HG03432 (cell line): ENCODE measurements around the gene GMPPA.

ENCODE experiments used
- ATAC-seq: cut with Tn5 transposase; IDR thresholded peaks from one replicate; pipeline ENCODE4 v1.9.1; 2021; ENCODE audit warnings: mild to moderate bottlenecking, moderate library complexity; ENCODE audit not compliant: unreplicated experiment

The GMPPA gene

GRCh38 chr2:219501849-219502248 is 3.2 kb downstream of the GMPPA start:
- ATAC-seq: no peak

- ATAC-seq: no peak
Measured at GRCh38 chr2:219502618-219503017, 3.9 kb downstream of the GMPPA start.

- ATAC-seq: no peak
Measured at GRCh38 chr2:219505585-219505984, 6.9 kb downstream of the GMPPA start.

- no peak for ATAC-seq
Measured at GRCh38 chr2:219506153-219506801, 7.6 kb downstream of the GMPPA start.

- no peak for ATAC-seq
Measured at GRCh38 chr2:219506802-219507526, 8.3 kb downstream of the GMPPA start.

GRCh38 chr2:219507581-219508443 is 9.1 kb downstream of the GMPPA start:
- no peak for ATAC-seq

- ATAC-seq: no peak
Measured at GRCh38 chr2:219508444-219508734, 9.7 kb downstream of the GMPPA start.

GRCh38 chr2:219508971-219509779 is 10.5 kb downstream of the GMPPA start:
- peak; percentile 24 for ATAC-seq

- peak; percentile 77 for ATAC-seq
Measured at GRCh38 chr2:219509780-219510511, 11.3 kb downstream of the GMPPA start.

GRCh38 chr2:219510512-219511135 is 11.9 kb downstream of the GMPPA start:
- no peak for ATAC-seq

GRCh38 chr2:219511547-219512325 is 13.0 kb downstream of the GMPPA start:
- ATAC-seq: no peak

- ATAC-seq: no peak
Measured at GRCh38 chr2:219512524-219513216, 14.0 kb downstream of the GMPPA start.

- no peak for ATAC-seq
Measured at GRCh38 chr2:219513787-219514186, 15.1 kb downstream of the GMPPA start.

GRCh38 chr2:219514196-219514761 is 15.6 kb downstream of the GMPPA start, which contains the start of gene ASIC4:
ASIC4 (plus strand) TSS chr2:219514482; CDS start chr2:219514725, 243 bp downstream.
- ATAC-seq: no peak

GRCh38 chr2:219514836-219515235 is 16.1 kb downstream of the GMPPA start:
- no peak for ATAC-seq

GRCh38 chr2:219515874-219516629 is 17.4 kb downstream of the GMPPA start:
- no peak for ATAC-seq

GRCh38 chr2:219516888-219517287 is 18.2 kb downstream of the GMPPA start:
- ATAC-seq: no peak
